ENCODE measurements around the gene TAOK2. TPM values are rescaled to one million over a fixed set of nuclear protein-coding genes. Genes with fewer than 3 reads are reported as not detected.
"Not testable (repeated sequence)": the region's sequence is repeated elsewhere in the genome, so short reads cannot be mapped to it uniquely, and the experiment has no call there.

Gene TAOK2
- total and polyA plus RNA-seq, 8 donors, result 12.5 to 135 (median 34.3) TPM

GRCh38 chr16:30017277-30017656 is 43.6 kb downstream of the TAOK2 start:
- no peak overlapping the region for H3K4me3 ChIP-seq
- intact Hi-C loops (cut with DNase I; ENCODE audit: low total_unique reads), result no loop called here
- H3K4me1 ChIP-seq, result peaks cover 7 to 14% (median 12%) of the 10 kb centered on the region in 4 donors
- H3K9me3 ChIP-seq, result no peaks in the 10 kb centered on the region
- peaks cover 0 to 7% (median 2%) of the 10 kb centered on the region in 3 donors for H3K27me3 ChIP-seq
- TF ChIP-seq POLR2A (IDR thresholded peaks at IDR 0.05), result no peak
- TF ChIP-seq EP300 (IDR thresholded peaks at IDR 0.05), result no peak
- H3K36me3 ChIP-seq, result no peaks in the 10 kb centered on the region
- 95 to 99% (median 98%) methylated on average over 2 of the region's 2 CpGs for WGBS, 5 donors
- no peak for DNase-seq
- no peak overlapping the region for H3K27ac ChIP-seq

DNA sequence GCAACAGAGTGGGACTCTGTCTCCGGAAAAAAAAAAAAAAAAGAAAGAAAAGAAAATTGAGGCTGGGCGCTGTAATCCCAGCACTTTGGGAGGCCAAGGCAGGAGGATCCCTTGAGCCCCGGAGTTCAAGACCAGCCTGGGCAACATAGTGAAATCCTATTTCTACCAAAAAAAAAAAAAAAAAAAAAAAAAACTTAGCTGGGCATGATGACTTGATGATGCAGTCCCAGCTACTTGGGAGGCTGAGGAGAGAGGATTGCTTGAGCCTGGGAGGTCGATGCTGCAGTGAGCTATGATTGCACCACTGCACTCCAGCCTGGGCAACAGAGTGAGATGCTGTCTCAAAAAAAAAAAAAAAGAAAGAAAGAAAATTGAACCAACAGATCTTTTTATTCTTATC is 44.3 kb downstream of the TAOK2 start:
- intact Hi-C loops (cut with DNase I; ENCODE audit: low total_unique reads); H3K27me3 ChIP-seq; H3K9me3 ChIP-seq; H3K4me3 ChIP-seq; H3K36me3 ChIP-seq; DNase-seq; H3K27ac ChIP-seq: not testable (repeated sequence)
- H3K4me1 ChIP-seq, result peaks cover 7 to 14% (median 12%) of the 10 kb centered on the region in 4 donors
- WGBS, 5 donors, result 82 to 93% (median 84%) methylated on average over 3 to 4 of the region's 4 CpGs

DNA sequence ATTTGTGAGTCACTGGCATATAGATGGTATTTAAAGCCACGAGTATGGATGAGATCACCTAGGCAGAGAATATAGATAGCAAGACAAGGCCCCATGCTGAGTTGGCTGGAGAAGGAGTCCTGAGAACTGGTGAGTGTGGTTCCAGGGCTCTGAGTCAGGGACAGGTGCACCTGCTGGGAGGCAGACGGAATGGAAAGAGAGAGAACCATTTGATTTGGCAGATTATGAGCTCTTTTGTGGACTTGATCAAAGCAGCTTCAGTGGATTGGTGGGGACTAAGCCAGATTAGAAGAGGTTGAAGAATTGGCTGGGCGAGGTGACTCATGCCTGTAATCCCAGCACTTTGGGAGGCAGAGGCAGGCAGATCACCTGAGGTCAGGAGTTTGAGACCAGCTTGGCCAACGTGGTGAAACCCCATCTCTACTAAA is 45.1 kb downstream of the TAOK2 start:
- intact Hi-C loops (cut with DNase I; ENCODE audit: low total_unique reads), result no loop called here
- 53 to 63% (median 55%) methylated on average over 4 of the region's 4 CpGs for WGBS, 5 donors
- no peaks in the 10 kb centered on the region for H3K36me3 ChIP-seq

DNA sequence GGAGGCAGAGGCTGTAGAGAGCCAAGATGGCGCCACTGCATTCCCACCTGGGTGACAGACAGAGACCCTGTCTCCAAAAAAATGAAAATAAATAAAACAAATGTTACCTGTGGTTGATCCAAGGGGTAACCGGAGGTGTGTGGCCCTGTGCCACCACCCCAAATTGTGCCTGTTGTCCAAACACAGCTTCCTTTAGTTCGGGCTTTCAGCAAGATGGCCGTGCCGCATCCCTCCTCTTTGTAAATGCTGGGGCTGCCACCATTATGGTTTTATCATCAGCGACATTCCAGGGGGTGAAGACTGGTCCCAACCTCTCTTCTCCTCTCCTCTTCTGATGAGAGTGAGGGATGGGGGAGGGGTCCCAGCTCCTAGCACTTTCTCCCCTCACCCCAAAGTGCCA is 49.2 kb downstream of the TAOK2 start, which contains the start of gene C16orf92:
C16orf92 (plus strand) TSS at position 312 of the 400 bp plus-strand sequence. CDS start 143 bp downstream, outside the sequence.
- no peak within 1 kb of the TSS for H3K27ac ChIP-seq
- TF ChIP-seq POLR2AphosphoS5 (IDR thresholded peaks at IDR 0.05) (no peak), CTCF (IDR thresholded peaks at IDR 0.05) (no peak), POLR2A (IDR thresholded peaks at IDR 0.05) (no peak), EP300 (IDR thresholded peaks at IDR 0.05) (no peak)
- 81 to 90% (median 83%) methylated on average over 6 of the region's 6 CpGs for WGBS, 5 donors
- peaks cover 7 to 14% (median 12%) of the 10 kb centered on the region in 4 donors for H3K4me1 ChIP-seq
- H3K9me3 ChIP-seq, result no peaks in the 10 kb centered on the region
- no peak for DNase-seq
- H3K4me3 ChIP-seq, result no peak within 1 kb of the TSS
- H3K36me3 ChIP-seq, result no peaks in the 10 kb centered on the region
- intact Hi-C loops (cut with DNase I; ENCODE audit: low total_unique reads), result loop anchor here (10.0 kb wide), 1 partner anchor 158 kb away; the partner anchor contains the start of gene CDIPT
- peaks cover 7 to 38% (median 12%) of the 10 kb centered on the region in 3 donors for H3K27me3 ChIP-seq

More for the DNA sequence above, 45.1 kb downstream of the TAOK2 start:
- Histone ChIP-seq H3K4me3 (no peak overlapping the region), H3K27me3 (no peaks in the 10 kb centered on the region), H3K27ac (no peak overlapping the region), H3K4me1 (peaks cover 7 to 14% (median 12%) of the 10 kb centered on the region in 4 donors), H3K9me3 (no peaks in the 10 kb centered on the region)
- TF ChIP-seq POLR2A (IDR thresholded peaks at IDR 0.05), result no peak
- no peak for TF ChIP-seq CTCF (IDR thresholded peaks at IDR 0.05)
- no peak for TF ChIP-seq POLR2AphosphoS5 (IDR thresholded peaks at IDR 0.05)
- no peak for TF ChIP-seq EP300 (IDR thresholded peaks at IDR 0.05)
- no peak for DNase-seq

- WGBS, 5 donors, result 81 to 90% (median 85%) methylated on average over 5 to 11 of the region's 11 CpGs
- DNase-seq, result no peak
- H3K36me3 ChIP-seq, result no peaks in the 10 kb centered on the region
- H3K9me3 ChIP-seq, result no peaks in the 10 kb centered on the region
- TF ChIP-seq CTCF (IDR thresholded peaks at IDR 0.05) (no peak), EP300 (IDR thresholded peaks at IDR 0.05) (no peak), POLR2AphosphoS5 (IDR thresholded peaks at IDR 0.05) (no peak), POLR2A (IDR thresholded peaks at IDR 0.05) (no peak)
- intact Hi-C loops (cut with DNase I; ENCODE audit: low total_unique reads), result loop anchor here (10.0 kb wide), 1 partner anchor 159 kb away; the partner anchor contains the start of gene CDIPT
- H3K4me3 ChIP-seq, result no peak overlapping the region
- peaks cover 7 to 14% (median 12%) of the 10 kb centered on the region in 4 donors for H3K4me1 ChIP-seq
- H3K27me3 ChIP-seq, result peaks cover 9 to 45% (median 18%) of the 10 kb centered on the region in 3 donors
- H3K27ac ChIP-seq, result no peak overlapping the region
Measured at GRCh38 chr16:30023586-30023985, 49.9 kb downstream of the TAOK2 start.
